ENCODE results near the gene PDE2A.

GRCh38 chr11:72652873-72653630 lies 21.2 kb downstream of the PDE2A start:
- no peak for TF ChIP-seq CTCF (IDR thresholded peaks at IDR 0.05)
- no peak for TF ChIP-seq POLR2A (IDR thresholded peaks at IDR 0.05)

Data from uterus (tissue), 2 donors.